ENCODE data around the gene APCDD1L.

DNA sequence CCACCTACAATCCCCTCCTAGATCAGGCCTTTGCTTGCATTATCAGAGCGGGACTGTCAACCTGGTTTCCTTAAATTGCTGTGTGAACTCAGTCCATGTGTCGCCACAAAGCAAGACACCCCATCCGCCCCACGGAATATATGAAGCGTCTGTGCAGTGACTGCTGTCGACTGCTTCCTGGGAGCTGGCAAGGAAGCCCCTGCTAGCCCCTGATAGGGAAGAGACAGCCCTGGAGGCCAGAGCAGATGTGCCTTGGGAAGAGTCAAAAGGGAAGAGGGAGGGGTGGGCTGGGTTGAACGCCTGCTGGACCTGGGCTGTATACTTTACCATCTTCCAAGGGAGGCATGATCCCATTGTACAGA lies 44.1 kb upstream of the APCDD1L start:
- TF ChIP-seq, protein P1, sequence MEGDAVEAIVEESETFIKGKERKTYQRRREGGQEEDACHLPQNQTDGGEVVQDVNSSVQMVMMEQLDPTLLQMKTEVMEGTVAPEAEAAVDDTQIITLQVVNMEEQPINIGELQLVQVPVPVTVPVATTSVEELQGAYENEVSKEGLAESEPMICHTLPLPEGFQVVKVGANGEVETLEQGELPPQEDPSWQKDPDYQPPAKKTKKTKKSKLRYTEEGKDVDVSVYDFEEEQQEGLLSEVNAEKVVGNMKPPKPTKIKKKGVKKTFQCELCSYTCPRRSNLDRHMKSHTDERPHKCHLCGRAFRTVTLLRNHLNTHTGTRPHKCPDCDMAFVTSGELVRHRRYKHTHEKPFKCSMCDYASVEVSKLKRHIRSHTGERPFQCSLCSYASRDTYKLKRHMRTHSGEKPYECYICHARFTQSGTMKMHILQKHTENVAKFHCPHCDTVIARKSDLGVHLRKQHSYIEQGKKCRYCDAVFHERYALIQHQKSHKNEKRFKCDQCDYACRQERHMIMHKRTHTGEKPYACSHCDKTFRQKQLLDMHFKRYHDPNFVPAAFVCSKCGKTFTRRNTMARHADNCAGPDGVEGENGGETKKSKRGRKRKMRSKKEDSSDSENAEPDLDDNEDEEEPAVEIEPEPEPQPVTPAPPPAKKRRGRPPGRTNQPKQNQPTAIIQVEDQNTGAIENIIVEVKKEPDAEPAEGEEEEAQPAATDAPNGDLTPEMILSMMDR (IDR thresholded peaks at IDR 0.05; ENCODE audit: insufficient read depth, low read depth, low read length) = no peak
- no peak for TF ChIP-seq EZH2 (IDR thresholded peaks at IDR 0.05; ENCODE audit: insufficient read depth, low read length)
